Dermis blood vessel endothelial cell (primary cell): Measurements from ENCODE around the gene ITPR2. TPM values are rescaled to one million over a fixed set of nuclear protein-coding genes. Genes with fewer than 3 reads are reported as not detected.
"Not testable (repeated sequence)": the region's sequence is repeated elsewhere in the genome, so short reads cannot be mapped to it uniquely, and the experiment has no call there.

Experiments
- DNase-seq: peaks from one replicate; pipeline ENCODE4 v3.0.0; 2010
- total RNA-seq: library from RNA; depleted of rRNA; stranded (reverse); fragments of >200 nt; gene quantifications from 2 replicates; pipeline ENCODE4 v1.2.3, GENCODE V29; 2014

Gene ITPR2
- total RNA-seq, 1 donor from 2014 or later = 43.2 TPM

DNA sequence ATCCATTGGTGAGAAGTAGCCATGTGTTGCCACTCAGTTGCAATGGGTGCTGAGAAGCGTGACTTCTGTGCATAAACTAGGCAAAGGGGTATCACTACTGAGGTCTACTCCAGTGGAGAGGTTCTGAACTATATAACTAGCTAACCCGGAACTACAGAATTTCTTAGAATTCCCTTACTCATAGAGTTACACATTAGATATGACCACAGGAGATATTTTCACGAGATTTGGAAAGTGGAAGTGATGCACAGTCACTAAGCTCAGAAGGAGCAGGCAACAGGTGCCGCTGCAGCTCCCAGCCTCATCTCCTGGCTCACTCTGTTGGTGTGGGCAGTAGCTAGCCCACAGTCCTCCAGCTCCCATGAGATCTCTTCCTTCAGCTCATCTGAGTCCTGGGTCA lies 501.0 kb downstream of the ITPR2 start:
- no peak for DNase-seq

GRCh38 chr12:26331136-26331535 lies 501.9 kb downstream of the ITPR2 start:
- no peak for DNase-seq

- DNase-seq = no peak
Measured at GRCh38 chr12:26327975-26328644, 504.9 kb downstream of the ITPR2 start.

- no peak for DNase-seq
Measured at GRCh38 chr12:26323673-26324072, 509.3 kb downstream of the ITPR2 start.

GRCh38 chr12:26319511-26319910 lies 513.5 kb downstream of the ITPR2 start:
- peak; percentile 25 for DNase-seq

DNA sequence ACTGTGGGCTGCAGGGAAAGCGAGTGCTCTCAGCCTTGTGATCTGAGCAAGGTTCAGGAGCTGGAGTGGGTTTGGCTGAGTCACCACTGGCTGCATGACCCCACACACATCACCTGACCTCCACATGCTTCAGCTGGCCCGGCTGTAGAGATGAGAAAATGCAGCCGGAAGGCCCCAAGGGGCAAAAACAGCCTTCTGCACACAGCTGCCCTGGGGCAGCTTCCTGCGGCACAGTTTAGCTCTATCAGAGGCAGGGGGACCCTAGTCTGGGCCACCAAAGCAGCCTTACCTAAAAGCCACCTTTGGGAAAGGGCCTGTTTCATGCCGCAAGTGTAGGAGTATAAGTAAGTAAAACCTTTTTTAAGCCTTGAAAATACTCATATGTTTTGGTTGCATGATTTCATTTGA lies 514.3 kb downstream of the ITPR2 start:
- peak; percentile 79 for DNase-seq

DNA sequence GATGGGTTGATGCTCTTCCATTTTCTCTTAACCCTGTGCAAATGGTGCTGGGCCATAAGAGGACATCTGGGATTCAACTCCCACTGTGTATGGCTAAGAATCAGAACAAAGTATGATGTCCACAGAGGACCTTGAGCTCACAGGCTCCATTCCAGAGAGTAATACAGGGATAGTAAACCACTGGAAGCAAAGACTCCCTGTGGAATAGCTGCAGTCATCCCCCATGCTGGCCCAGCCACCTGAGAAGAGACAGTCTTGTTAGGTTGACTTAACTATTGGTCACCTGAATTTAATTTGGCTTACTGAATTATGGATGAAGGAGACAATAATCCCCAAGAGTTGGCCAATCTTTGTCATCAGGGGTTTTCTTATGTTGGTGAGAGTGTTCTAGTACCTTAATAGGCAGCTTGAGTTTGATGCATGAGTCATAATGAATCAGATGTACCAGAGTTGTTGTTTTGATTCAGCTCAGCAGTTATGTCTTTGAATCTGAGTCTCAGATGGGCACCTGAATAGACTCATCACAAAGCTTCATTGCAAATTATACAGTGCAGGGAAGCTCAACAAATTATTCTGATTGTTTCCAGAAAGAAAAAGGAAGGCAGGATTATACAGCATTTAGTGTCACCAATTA lies 514.9 kb downstream of the ITPR2 start:
- DNase-seq = peak; percentile 79

DNA sequence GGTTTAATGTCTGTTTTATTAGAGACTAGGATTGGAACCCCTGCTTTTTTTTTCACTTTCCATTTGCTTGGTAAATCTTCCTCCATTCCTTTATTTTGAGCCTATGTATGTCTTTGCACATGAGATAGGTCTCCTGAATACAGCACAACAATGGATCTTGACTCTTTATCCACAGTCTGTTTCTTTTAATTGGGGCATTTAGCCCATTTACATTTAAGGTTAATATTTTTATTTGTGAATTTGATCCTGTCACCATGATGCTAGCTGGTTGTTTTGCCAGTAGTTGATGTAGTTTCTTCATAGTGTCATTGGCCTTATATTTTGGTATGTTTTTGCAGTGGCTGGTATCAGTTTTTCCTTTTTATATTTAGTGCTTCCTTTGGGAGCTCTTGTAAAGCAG lies 518.9 kb downstream of the ITPR2 start:
- DNase-seq = not testable (repeated sequence)

DNA sequence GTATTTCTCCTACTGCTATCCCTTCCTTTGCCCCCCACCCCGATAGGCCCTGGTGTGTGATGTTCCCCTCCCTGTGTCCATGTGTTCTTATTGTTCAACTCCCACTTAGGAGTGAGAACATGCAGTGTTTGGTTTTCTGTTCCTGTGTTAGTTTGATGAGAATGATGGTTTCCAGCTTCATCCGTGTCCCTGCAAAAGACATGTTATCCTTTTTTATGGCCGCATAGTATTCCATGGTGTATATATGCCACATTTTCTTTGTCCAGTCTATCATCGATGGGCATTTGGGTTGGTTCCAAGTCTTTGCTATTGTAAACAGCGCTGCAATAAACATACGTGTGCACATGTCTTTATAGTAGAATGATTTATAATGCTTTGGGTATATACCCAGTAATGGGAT lies 522.5 kb downstream of the ITPR2 start:
- DNase-seq = not testable (repeated sequence)

- no peak for DNase-seq
Measured at GRCh38 chr12:26309634-26310033, 523.4 kb downstream of the ITPR2 start.

- DNase-seq = no peak
Measured at GRCh38 chr12:26304273-26304672, 528.7 kb downstream of the ITPR2 start.

- no peak for DNase-seq
Measured at GRCh38 chr12:26303418-26303817, 529.6 kb downstream of the ITPR2 start.

- DNase-seq = no peak
Measured at GRCh38 chr12:26302776-26303175, 530.2 kb downstream of the ITPR2 start.

- DNase-seq = no peak
Measured at GRCh38 chr12:26299751-26300150, 533.2 kb downstream of the ITPR2 start.

DNA sequence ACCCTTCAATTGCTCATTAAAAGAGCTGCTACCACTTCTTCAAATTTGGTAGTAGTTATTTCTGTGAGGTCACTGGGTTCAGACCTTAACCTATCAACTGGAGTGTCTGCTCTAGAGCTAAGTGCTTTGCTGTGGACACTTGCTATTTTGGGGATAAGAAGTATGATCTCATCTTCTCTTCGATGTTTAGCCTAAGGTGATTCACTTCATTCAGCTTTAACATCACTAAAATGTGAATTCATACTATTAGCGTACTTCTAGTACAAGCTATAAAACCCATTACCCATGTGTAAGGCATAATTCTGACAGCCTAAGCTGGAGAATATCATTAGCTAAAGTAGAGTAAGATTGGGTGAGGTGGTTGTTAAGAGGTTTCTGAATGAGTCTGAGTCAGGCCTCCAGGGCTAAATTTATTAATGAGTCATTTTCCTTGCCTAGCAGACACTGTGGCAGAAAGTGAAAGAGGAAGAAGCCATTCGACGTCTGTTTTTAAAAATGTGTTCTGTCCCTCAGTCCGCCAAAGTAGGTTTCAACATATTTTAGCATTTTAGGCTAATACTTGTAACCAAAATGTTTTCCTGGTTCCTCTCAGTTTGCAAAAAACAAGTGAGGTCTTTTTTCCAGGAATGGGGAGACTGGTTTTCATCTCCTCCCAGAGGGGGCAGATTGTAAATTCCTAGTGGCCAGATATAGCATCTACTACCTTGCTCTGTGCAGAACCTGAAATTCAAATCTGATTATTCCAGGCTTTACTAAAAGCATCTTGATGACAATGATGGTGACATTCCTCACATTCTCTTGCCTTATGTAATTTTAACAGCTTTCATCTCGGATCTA lies 534.0 kb downstream of the ITPR2 start:
- DNase-seq = peak; percentile 79

- DNase-seq = no peak
Measured at GRCh38 chr12:26297396-26298070, 535.5 kb downstream of the ITPR2 start.

DNA sequence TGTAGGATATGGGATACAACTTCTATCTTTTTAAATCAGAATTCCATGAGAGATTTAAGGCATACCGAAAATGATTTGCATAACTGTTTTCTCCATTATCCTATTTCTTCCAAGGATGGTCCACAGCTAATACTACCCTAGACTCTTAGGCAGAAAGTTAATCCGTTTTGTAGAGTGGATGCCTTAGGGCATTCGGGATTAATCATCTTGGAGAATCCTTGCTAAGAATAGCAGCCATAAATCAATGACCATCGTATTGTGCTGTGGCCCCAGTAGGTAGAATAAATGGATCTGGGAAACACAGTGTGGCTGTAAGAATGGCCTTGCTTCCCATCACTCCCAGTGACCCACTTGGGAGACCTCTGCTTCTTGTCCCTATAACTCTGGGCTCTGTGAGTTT lies 538.0 kb downstream of the ITPR2 start:
- DNase-seq = no peak

DNA sequence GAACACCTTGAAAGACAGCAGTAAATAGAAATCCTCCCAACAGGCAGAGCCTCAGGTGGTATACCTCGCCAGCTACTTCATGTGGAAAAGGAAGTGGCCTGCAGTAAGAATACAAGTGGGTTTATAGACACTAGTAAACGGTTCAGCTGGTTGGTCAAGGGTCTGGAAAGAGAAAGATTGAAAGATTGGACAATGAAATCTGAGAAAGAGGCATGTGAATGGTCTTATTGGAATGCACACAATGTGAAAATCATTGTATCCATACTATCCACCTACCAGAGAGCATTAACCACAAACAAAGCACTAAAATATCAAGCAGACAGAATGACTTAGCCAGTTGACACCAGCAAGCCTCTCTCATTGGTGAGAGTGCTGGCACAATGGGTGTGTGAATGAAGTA lies 539.4 kb downstream of the ITPR2 start:
- no peak for DNase-seq

- no peak for DNase-seq
Measured at GRCh38 chr12:26292596-26292995, 540.4 kb downstream of the ITPR2 start.

DNA sequence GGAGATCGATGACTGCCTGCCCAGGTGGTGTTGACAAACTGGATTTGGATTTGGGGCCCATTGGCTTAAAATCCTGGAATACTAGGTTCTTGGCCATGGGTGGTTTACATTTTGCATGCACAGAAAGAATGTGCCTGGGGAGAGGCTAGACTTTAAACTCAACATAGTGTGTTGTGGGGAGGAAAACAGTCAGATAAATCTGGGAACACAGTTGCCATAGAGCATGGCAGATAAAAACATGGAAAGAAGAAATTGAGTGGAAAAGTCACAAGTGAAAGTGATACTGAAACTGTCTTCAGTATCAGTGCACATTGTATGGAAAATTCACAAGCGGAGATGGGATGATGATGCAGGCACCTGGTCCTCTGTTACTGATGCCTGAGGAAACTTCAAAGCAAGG lies 542.4 kb downstream of the ITPR2 start:
- no peak for DNase-seq

DNA sequence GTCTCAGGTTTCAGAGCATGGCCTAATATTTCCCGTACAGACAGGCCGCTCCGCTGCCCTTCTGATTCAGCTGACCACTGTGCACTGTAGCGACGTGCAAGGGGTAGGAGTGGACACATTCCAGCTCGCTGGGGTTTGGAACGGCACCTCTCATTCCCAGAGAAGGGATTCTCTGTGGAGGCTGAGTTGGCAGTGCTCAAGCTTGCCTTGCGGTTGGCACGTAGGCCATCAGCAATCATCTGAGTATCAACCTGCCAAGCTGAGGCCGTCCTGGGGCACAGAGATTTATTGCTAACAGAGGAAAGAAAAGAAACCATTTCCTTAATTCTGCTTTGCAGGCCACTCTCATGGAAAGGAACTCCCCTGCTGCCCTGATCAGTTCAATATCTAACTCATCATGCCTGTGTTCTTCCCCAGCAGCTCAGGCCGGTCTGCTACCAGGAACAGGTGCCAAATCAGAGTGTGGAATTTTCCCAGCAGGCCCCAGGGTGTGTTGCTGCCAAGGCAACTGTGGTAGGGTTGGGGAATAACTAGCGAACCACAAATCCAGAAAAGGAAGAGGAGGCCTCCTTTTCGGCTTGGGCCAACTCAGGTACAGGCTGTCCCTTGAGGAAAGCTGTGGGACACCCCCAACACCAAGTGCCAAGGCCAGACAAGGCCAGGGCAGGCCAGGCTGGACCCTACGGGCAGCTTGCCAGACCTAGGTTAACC lies 545.2 kb downstream of the ITPR2 start:
- DNase-seq = no peak
